Embryonic facial prominence (tissue), 1 donor: ENCODE data around the gene SGSM2.

Source experiments
- DNase-seq: peaks from one replicate; pipeline ENCODE4 v3.0.0-alpha.2; 2016; ENCODE audit errors: extremely low spot score

The SGSM2 gene

DNA sequence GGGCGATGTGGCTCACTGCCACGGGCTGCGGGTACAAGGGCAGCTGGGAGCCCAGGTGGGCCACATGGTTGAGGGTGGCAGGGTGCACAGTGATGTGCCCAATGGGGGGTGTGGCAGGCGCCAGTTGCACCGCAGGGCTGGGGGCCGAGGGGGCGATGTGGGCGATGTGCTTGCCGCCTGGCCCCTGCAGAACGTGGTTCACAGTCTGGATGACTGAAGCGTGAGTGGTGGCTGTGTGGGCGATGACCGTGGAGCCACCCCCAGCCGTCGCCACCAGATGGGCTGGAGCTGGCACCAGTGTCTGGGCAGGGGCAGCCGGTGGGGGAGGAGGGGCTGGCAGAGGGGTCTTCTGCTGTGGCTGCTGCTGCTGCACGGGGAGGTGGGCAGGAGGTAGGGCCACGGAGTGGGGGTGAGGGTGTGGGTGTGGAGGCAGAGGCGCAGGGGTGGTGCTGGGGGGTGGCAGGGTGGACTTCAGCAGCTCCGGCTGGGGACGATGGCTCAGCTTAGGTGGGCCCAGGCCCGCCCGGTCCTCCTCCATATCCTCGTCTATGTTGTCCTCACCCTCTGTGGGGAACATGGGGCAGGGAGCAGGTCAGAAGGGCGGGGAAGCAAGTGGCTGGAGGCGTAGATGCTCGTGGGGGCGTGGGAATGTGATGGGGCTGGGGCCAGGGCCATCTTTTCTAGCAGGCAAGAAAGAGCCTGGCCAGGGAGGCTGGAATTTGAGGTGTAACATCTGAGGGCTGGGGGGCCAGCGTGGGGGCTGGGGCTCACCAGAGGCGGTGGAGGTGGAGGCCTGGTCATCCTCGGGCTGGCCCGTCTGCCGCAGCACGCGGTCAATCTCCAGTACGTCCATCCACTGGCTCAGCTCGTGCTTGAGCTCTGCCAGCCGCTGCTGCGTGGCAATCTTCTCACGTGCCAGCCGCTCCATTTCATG is 50.1 kb downstream of the SGSM2 start:
- no peak for DNase-seq

DNA sequence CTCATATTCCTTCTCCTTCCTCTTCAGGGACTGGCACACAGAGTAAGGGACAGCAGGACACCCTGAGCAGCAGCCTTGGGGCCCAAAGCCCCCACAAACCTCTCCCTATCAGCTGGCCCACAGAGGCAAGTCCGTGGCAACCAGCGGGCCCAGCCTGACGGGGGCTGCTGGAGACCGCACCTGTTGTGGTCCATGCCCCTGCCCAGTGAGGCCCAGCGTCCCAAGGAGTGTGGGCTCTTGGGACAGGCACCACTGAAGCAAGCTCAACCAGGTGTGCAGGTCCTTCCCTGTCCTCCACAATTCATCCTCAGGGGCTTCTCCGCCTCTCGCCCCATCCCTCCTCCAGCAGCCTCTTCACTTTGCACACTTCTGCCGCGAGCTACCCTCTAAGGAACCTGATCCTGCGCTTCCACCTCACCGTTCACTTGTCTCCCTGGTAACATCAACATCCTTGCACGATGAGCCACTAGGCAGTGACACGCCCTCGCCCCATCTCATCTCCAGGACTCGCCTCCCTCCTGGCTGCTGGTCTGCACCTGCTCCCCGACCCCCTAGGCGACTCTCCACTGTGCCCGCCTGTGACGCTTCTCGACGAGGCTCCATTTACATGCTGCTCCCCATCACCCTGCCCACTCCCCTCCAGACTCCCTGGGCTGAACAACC is 50.9 kb downstream of the SGSM2 start:
- no peak for DNase-seq

DNA sequence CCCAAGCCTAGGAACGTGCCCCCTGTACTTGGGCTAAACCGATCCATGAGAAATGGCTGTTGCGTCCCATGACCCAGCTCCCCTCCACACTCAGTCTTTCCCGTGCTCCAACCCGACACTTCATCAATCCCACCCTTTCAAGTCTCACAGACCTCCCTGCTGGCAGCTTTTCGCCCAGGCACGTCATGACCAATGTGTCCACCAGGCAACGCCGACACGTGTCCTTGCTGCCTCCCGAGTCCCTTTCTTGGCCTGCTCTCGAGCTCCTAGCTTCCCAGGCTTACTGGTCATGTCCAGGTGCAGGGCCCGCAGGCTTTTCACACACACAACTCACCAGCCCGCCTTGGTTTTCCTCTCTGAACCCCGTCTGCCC is 51.4 kb downstream of the SGSM2 start:
- no peak for DNase-seq

DNA sequence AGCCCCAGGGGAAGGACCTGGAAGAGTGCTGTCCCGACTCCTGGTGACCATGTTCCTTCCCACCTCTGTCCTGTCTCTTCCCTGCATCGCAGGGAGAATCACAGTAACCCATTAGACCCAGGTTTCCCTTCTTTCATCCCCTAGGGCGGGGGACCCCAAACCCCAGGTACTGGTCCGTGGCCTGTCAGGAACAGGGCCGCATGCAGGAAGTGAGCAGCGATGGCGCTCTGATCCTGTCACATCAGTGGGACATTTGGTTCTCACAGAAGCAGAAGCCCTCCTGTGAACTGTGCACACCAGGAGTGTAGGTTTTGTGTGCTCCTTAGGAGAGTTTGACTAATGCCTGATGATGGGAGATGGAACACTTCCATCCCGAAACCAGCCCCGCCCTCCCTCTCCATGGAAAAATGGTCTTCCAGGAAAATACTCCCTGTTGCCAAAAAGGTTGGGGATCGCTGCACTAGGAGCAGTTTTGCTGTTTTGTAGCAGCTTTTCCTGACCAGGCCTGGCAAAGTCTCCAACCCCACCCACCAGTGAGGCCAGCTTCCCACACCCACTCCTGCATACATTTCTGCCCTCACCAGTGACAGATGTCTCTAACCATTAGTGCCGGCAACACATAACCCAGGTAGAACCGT is 53.0 kb downstream of the SGSM2 start:
- no peak for DNase-seq

DNA sequence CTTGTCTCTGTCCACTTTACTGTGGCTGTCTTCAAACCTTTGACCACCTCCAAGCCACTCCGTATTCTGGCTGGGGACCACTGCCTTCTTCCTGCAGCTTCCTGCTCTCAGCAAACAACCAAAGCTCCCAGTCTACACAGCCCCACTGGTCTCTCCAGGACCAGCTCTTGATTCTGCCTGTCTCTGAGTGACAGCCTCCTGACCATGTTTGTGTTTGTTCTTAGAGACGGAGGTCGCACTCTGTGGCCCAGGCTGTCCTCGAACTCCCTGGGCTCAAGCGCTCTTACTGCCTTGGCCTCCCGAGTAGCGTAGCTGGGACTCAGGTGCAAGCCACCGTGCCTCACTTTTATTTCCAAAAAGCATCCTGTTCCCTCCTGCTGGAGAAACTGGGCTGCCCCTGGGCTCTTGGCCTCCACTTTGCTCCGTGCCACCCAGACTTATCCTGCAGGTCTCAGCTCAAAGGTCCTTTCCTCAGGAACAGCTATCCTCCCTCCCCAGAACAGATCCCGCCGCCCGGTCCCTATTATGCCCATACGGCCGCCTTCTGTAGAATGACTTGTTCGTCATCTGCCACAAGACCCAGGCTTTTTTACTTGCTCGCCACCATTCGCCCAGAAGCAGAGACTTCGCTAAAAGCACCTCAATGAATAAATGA is 54.4 kb downstream of the SGSM2 start:
- no peak for DNase-seq

DNA sequence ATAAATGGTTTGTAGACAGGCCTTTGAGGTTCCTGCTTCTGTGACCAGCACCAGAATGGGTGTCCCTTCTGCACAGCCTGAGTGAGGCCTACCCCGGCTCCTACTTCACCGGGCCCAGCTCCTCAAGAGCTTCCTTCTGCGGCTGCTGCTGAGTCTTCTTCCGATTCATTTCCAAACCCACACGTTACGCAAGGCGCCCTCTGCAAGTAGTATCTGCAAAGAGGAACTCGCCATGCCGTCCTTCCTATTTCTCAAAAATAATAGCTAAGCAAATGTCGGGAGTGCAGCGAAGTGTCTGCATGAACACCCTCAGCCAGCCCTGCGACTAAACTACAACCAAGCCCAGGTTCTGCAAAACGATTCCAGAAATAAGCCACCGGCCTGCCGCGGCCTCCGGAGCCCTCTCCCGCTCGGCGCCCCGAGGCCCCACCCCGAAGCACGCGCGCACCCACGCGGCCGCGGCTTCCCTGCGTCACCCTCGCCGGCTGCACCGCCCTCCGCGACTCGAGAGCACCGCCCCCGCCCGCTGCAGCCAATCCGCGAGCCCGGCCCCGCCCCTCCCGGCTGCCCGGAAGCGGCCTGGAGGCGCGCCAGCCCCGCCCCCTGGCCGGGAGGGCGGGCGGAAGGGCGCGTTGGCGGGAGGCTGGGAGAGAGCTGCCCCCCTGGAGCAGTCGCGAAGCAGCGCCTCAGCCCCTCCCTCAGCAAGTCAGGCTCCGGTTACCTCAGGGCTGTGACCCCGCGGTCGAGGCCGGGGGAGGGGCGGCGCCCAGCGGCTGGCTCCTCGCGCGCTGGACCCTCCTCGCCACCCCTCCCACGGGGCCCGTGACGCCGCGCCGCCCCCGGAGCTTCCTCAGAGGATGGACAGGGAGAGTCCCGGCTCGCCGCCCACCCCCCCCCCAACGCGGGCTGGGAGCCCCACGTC is 55.2 kb downstream of the SGSM2 start:
- DNase-seq, result peak; percentile 91

DNA sequence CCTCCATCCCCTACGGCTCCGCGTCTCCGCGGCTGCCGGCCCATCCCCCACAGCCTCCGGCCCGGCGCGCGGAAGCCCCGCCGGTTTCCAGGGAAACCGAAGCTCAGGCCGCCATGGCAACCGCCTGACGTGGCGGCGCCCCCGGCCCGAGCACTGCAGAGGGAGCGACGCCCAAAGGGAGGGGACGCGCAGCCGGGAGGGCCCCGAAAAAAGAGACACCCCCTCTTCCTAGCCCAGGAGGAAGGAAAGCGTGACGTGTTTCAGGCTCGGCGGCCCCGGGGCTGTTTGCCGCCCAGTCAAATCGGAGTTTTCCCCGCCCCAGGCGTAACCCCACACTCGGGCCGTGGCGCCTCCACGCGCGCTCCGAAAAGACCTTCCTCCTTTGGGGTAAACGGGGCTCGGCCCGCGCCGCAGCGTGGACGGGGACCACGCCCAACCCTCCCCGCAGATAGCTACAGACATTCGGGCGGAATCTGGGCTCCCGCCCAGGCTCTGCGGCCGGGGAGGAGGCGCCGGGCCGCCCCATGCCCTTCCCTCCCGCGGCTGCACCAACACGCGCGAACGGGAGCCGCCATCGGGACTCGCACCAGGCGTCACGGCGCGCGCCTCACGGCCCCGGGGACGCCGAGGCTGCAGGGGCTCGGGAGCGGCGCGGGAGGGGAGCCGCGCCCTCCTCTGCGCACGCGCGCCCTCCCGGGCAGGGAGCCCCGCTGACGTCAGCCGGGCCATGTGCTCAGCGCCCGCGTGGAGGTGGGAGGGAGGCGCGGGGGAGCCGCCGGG is 56.1 kb downstream of the SGSM2 start:
- peak; percentile 81 for DNase-seq

DNA sequence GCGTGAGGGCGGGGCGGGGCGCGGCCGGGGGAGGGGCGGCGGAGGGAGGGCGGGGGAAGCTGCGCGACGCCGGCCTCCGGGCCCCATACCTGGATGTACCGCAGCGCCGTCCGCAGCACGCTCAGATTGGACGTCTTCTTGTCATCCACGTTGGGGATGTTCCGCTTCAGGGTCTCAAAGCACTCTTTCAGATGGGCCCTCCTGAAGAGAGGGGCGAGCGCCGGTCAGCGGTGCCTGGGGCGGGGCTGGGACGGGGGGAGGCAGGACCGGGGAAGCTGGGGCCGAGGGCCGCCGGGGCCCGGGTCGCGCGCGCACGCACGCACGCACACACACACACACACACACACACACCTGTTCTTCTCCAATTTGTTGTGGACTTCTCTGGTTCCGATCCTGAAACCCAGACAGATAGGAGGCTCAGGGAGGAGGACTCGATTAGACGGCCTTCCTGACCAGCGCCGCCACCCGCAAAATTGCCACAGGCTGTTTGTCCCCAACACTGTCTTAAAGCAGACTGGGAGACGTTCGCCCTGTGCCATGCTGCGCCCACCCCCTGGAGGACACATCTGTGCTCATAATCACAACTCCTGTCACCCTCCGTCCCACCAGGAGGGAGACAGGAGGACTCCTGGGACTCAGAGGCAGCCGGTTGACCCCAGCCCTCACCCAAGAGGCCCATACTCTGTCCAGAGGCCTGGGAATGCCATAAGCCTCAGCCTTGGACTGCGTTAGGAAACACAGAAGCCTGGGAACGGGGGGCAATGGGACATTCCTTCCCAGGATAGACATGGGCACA is 56.9 kb downstream of the SGSM2 start:
- no peak for DNase-seq

DNA sequence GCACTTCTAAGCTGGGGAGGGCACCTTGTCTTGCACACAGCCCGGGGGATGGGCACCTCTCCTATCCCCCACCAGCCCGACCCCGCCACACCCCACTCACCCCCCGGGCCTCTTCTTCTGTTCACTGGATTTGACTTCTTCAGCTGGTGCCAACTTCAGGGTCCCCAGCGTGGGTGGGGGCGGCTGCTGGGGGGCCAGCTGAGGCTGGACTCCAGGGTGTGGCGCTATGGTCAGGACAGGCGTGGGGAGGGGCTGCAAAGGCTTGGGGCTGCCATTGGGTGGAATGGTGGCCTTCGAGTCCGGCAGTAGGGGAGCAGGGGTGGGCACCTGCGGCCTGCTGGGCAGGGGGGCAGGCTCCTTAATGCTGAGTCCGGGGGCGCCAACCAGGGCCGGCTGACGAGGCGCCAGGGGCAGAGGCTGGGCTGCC is 57.5 kb downstream of the SGSM2 start:
- no peak for DNase-seq

DNA sequence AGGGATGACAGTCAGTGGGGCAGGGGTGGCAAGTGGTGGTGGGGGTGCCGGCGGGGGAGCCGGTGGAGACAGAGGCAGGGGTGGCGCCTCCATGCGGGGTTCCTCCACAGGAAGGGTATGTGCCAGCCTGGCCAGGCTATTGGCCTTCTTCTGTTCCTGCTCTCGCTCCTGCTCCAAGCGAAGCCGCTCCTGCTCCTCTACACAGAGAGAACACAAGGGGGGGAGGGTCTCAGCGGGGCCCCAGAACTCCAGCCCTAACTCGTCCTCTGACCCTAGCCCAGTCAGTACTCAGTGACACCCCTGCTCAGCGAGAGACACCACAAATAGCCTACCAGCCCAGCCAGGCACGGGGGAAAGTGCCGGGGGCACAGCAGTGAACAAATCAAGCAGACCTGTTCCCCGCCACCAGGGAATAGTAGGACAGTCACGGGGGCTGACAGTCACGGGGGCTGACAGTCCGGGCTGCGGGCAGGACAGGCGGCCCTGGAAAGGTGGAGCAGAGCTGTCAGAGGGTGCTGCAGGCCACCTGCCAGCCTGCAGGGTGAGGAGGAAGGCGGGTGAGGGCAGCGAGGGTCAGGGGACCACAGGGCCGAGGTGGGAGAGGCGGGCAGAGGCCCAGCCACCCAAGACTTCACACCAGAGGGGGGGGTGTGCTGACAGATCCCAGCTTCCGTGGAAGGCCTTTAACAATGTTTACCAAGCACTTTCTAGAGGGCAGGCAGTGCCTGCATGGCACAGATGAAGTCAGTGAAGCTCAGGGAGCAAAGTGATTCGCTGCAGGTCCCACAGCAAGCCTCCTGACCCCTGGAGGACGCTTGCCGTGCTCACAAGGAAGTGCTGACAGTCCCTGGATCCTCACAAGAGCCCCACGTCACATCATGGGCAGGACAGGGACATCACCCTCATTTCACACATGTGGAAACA is 58.2 kb downstream of the SGSM2 start:
- DNase-seq, result no peak

DNA sequence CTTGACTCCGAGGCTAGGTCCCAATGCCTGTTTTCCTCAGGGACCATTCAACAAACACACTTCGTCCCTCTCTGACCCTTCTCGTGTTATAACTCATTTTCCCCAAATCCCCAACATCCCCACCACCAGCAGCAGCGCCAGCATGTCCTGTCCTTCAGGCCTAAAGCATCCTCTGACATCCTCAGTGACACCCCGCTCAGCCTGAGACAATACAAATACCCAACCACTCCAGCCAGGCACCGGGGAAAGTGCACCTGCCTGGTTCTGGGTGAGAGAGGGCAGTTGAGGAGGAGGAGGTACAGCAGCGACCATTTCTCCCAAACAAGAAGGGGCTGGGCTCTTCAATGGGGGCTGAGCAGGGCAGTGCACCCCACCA is 58.9 kb downstream of the SGSM2 start:
- DNase-seq, result no peak

DNA sequence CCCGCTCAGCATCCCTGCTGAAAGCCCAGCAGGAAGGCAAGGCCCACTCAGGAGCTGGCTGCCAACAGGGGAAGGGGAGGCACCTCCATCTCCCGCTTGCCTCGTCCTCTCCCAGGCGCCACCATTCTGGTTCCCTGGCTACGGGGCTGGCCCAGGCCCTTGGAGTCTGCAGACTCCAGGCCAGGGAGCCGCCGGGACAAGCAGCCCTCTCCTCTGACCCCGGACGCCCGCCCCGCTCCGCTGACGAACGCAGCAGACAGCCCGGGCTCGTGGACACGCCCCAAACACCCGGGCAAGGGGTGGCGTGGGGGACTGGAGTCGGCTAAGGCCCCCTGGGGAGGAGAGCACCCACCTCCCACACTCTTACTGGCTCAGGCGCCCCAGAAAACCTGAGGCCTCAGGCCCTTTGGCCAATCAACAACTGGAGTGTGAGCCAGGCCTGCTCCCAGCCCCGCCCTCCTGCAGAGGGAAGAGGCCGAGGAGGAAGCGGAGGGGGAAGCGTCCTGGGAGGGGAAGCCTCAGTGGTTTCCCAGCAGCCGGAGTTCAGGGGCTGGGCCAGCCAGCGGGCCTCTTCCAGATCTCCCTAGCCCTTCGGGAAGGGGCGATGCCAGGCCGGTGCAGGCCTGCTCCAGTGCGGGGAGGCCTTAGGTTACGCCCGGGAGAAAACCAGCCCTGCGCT is 59.4 kb downstream of the SGSM2 start:
- peak; percentile 83 for DNase-seq

DNA sequence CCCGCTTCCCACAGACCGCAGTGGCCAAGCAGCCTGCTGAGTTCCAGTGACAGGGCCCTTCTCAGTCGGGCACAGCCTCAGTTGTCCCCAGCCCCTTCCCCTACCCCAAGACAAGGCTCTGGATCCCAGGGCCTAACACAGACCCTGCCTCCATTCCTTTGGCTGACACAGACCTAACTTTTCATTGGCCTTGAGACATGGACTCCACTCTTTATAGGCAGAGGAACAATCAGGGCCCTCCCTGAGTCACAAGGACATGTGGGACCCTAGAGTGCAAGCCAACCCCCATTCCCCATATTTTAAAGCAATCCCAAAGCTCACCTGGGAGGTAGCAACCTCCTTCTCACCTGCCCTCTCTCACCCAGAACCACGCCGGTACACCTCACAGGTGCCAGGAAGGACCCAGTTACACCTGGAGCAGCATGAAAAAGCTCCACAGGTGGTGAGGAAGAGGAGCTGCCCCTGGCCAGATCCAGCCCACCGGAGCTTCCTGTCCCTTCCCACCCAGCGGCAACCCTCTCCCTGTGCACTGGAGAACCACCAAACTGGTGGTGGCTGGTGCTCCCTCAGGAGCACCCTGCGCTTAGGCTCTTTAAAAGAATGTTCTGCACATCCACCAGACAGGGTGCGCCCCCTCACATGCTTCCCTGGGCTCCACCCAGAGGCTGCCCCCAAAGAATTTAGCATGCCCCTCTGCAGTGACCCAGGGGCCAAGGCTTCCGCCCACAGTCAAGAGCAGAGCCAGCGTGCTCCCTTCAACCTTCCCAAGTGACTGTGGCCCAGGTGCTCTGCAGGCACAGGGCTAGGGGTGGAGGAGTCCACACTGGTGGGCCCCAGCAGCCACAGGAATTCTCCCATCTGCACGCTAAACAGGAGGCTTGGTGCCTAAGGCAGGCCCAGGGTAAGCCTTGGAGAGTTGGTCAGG is 60.2 kb downstream of the SGSM2 start:
- DNase-seq, result no peak

DNA sequence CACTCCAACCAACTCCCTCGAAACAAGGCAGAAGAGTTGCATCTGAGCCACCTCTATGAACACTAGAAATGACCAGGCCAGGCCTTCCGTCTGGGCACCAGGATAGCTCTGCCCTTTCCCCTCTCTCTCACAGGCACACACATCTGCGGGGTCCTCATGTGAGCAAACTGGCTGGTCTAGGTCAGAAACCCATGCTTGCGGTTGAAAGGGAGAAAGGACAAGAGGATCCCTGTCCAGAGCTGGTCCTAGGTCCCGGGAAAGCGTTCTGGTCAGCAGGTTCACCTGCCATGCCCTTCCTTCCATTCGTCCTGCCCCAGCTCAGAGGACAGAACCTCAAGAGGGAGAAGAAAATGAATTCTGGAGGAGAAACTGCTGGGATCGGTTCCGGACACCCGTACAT is 60.9 kb downstream of the SGSM2 start:
- DNase-seq, result no peak

DNA sequence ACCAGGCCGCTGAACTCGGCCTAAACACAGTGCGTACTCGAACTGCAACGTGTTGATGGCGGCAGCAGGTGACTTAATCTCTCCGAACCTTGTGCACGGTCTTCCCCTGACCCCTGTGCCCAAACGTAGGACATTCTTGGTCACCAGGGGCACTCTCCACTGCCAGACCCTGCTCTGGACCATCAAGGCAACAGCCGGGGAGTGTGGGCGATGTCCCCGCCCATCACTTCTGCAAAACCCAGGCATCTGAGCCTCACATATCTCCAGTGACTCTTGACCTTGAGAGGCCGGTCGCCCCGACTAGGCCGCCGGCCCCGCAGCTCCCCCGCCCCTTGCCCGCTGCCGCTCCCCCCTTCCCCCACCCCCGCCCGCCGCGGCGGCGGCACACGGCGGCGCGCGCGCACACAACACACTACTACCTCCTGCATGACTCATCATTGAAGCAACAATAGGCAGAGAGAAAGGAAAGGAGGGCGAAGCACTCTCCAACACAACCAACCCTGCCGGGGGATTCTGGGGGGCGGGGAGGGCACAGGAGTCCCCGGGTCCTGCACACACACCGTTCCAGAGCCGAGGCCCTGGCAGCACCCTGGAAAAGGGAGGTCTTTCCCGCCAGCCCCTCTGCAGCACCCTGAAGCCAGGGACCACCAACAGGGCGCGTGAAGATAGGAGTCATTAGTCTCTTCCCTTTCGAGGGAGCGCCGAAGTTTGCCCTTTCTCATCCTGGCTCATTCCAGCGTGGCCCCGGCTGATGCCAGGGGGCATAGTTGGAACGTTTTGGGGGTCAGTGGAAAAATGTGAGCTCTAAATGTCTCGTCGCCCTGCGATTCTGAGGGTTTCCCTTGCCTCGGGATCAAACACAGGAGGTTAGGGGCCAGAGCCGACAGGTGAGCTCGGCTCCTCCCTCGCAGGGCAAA is 61.6 kb downstream of the SGSM2 start:
- peak; percentile 63 for DNase-seq
